Adrenal gland (tissue), 12 donors: ENCODE data around the gene CSNK1E. TPM values are rescaled to one million over a fixed set of nuclear protein-coding genes. Genes with fewer than 3 reads are reported as not detected.

Experiments used
- DNase-seq, 7 donors: peaks; one replicate each; pipeline ENCODE4 v3.0.0-alpha.2; 2019 to 2020
- H3K27ac ChIP-seq, 5 donors: fragments of 200-600 bp; sonication (generic) in 4 of 5; 1 replicate in 3 of 5; 2 replicates in 2 of 5; pipeline versions ENCODE4 v1.5.1 to v1.8.0; 2016 to 2020; ENCODE audit warnings: mild to moderate bottlenecking in 1 of 5
- H3K27me3 ChIP-seq: fragments of 200-600 bp; 2 replicates; pipeline ENCODE4 v1.8.0; 2021
- H3K36me3 ChIP-seq, 2 donors: fragments of 200-600 bp; replicated peaks in 1 of 2; 1 replicate in 1 of 2; 2 replicates in 1 of 2; pipeline versions ENCODE4 v1.5.1 to v1.8.0; 2018 to 2022
- H3K4me1 ChIP-seq, 2 donors: fragments of 200-600 bp; replicated peaks in 1 of 2; 1 replicate in 1 of 2; 2 replicates in 1 of 2; pipeline versions ENCODE4 v1.5.1 to v1.8.0; 2018 to 2021
- H3K4me3 ChIP-seq, 4 donors: fragments of 200-600 bp; sonication (generic) in 3 of 4; one replicate each; pipeline ENCODE4 v1.5.1; 2016 to 2018
- H3K9me3 ChIP-seq, 3 donors: fragments of 200-600 bp; sonication (generic) in 1 of 3; replicated peaks in 1 of 3; 1 replicate in 2 of 3; 2 replicates in 1 of 3; pipeline versions ENCODE4 v1.5.1 to v1.8.0; 2016 to 2021
- POLR2A ChIP-seq, 2 donors: fragments of 450-650 bp; IDR thresholded peaks; one replicate each; pipeline ENCODE4 v1.6.1; 2017; ENCODE audit warnings: antibody characterized with exemption in 2 of 2, mild to moderate bottlenecking in 2 of 2, moderate library complexity in 1 of 2
- WGBS, 4 donors: extraction: QIAGEN DNeasy Blood & Tissue Kit in 2 of 4; methylation state at CpG; one replicate each; pipeline versions ENCODE4 v1.1.5 to v1.1.7; 2013 to 2017; 5-methylcytosine and 5-hydroxymethylcytosine counted together
- intact Hi-C, 2 donors: fragments of 100-400 bp; cut with DNase I; formaldehyde crosslinking; loops; one replicate each; pipeline versions ENCODE4 v1.14.1 to v1.15.0; 2022 to 2023
- polyA plus RNA-seq, 3 donors: library from polyadenylated mRNA; stranded (reverse); fragments of 200-250 nt in 2 of 3; fragments of 350-450 nt in 1 of 3; fragmentation: Illumina TruSeq in 1 of 3; extraction: RNeasy Lipid Tissue Mini Kit (QIAGEN cat#74804) in 1 of 3; gene quantifications; one replicate each; pipeline ENCODE4 v1.2.3, GENCODE V29; 2013 to 2014
- total RNA-seq, 9 donors: library from RNA; depleted of rRNA in 4 of 9; stranded (reverse); fragments of >200 nt in 4 of 9; fragments of 120-200 nt in 1 of 9; fragmentation: NEBNext Ultra II Directional in 1 of 9; extraction: Animal tissue kit (Norgen Biotek cat#: 25700) in 1 of 9; gene quantifications; one replicate each; pipeline versions ENCODE4 v1.1.0 to v1.2.4, GENCODE V29; 2013 to 2023
- TF ChIP-seq, protein P1 (sequence below), 6 experiments: fragments of 450-650 bp in 4 of 6; fragments of 200-600 bp in 2 of 6; sonication (generic) in 1 of 6; IDR thresholded peaks; 1 replicate in 5 of 6; 2 replicates in 1 of 6; pipeline versions ENCODE4 v1.5.1 to v1.8.0; 2016 to 2021; ENCODE audit warnings: antibody characterized with exemption in 6 of 6, mild to moderate bottlenecking in 2 of 6, moderate library complexity in 1 of 6
- donor health status: healthy with polysubstance abuse.
- donor health status: Bipolar disorder and iron deficiency.
- donor health status: DM: yes; HTN: yes; CAD: no.
- donor health status: DM: no; HTN: no; CAD: no.
- donor health status: DM: no; HTN: no; CAD: no.
- donor health status: DM: yes; HTN: yes; CAD: no.

The CSNK1E gene
- total and polyA plus RNA-seq, 12 donors: 28.4 to 142 (median 73.7) TPM

DNA sequence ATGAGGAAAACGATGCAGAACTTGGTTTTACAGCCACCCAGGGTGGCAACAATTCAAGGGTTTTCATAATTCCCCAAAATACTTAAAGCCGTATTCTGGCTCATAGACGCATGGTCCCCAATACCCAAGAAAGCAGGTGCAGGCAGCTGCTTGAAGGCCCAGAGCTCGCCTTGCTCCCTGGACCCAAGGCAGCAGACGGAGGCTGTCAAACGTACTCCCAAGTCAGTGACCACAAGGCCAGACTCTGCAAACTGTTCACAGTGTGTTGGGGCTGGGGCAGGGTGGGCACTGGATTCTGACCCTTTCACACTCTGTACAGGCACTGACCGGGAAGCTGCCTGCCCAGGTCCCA lies 65.9 kb downstream of the CSNK1E start:
- H3K9me3 ChIP-seq: no peaks in the 10 kb centered on the region
- no peak for TF ChIP-seq POLR2A (IDR thresholded peaks at IDR 0.05)
- TF ChIP-seq, protein P1, sequence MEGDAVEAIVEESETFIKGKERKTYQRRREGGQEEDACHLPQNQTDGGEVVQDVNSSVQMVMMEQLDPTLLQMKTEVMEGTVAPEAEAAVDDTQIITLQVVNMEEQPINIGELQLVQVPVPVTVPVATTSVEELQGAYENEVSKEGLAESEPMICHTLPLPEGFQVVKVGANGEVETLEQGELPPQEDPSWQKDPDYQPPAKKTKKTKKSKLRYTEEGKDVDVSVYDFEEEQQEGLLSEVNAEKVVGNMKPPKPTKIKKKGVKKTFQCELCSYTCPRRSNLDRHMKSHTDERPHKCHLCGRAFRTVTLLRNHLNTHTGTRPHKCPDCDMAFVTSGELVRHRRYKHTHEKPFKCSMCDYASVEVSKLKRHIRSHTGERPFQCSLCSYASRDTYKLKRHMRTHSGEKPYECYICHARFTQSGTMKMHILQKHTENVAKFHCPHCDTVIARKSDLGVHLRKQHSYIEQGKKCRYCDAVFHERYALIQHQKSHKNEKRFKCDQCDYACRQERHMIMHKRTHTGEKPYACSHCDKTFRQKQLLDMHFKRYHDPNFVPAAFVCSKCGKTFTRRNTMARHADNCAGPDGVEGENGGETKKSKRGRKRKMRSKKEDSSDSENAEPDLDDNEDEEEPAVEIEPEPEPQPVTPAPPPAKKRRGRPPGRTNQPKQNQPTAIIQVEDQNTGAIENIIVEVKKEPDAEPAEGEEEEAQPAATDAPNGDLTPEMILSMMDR (IDR thresholded peaks at IDR 0.05): no peak
- no peak overlapping the region for H3K27ac ChIP-seq
- H3K27me3 ChIP-seq: no peaks in the 10 kb centered on the region
- H3K4me1 ChIP-seq: peaks cover 0 to 11% of the 10 kb centered on the region in 2 donors
- no peak overlapping the region for H3K4me3 ChIP-seq
- WGBS, 4 donors: 75 to 90% (median 89%) methylated on average over 7 of the region's 7 CpGs
- DNase-seq: no peak
- H3K36me3 ChIP-seq: peaks cover 0 to 10% of the 10 kb centered on the region in 2 donors
- intact Hi-C loops: no loop called here

DNA sequence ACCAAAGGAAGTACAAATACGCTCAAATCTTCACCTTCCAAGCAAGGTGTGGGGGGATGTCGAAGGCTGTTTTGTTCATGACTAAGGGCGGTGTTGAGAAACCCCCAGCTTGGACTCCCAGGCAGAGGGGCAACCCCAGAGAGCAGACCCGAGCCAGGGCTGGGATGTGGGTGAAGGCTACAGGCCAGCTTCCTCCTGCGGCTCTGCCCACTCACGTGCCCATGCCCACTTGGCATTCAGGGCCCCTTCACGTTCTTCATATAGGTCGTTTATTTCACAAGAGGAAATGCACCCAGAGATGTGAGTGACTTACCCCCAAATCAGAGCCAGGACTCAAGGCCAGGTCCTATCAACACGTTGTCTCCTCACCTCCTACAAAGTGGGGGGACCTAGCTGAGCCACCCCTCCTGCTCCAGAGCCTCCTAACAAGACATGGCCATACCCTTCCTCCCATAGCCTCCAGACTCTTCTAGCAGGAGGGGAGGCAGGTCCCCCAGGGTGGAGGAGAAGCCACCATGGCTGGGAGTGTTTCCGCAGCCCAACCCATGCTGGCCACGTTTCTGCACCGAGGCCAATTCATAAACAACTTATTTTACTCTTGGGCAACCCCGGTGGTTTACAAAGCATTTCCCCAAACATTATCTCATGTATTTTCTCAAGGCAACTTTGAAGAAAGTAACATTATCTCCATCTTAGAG lies 66.4 kb downstream of the CSNK1E start:
- no peak for TF ChIP-seq POLR2A (IDR thresholded peaks at IDR 0.05)
- TF ChIP-seq, protein P1 (IDR thresholded peaks at IDR 0.05): no peak
- Histone ChIP-seq H3K27ac (no peak overlapping the region), H3K4me3 (no peak overlapping the region), H3K36me3 (peaks cover 0 to 15% of the 10 kb centered on the region in 2 donors), H3K27me3 (no peaks in the 10 kb centered on the region), H3K9me3 (no peaks in the 10 kb centered on the region), H3K4me1 (peaks cover 0 to 11% of the 10 kb centered on the region in 2 donors)
- no peak for DNase-seq
- intact Hi-C loops: no loop called here
- WGBS, 4 donors: 76 to 87% (median 84%) methylated on average over 12 to 13 of the region's 13 CpGs

DNA sequence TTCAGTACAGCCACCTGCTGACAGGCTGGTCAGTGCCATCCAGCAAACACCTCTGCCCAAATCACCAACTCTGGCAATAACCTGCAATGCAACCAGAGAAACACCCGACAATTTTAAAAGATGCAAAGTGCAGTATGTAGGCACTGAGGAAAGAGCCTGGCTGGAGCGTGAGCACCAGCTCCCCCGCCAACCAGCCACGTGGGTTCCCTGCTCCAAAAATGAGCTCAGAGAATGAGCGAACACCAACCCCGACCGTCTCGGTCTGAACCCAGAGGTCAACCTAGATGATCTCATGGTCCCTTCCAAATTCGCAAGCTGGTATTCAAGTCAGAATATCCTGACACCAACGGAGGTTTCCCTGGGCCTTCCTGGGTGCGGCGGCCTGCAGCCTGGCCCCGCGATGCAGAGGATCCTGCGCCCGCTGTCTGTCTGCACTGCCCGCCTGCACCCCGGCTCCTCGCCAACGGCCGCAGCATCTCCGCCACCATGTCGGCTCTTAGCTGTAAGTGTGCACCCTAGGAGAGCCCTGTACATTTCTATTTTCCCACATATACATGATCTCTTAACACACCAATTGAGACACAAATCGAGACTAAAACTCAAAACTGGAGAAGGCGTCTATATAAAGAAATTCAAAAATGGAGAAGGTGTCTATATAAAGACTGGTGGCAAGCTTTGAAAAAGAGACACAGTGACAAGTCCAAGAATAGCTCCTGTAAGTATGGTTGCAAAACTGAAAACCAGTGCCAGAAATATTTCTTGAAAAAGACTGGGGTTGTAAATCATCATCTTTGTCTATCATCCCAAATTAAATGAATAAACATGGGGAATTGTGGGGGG lies 67.2 kb downstream of the CSNK1E start:
- WGBS, 4 donors: 92 to 96% (median 95%) methylated on average over 22 to 25 of the region's 25 CpGs
- Histone ChIP-seq H3K4me1 (peaks cover 0 to 11% of the 10 kb centered on the region in 2 donors), H3K27ac (no peak overlapping the region), H3K27me3 (no peaks in the 10 kb centered on the region), H3K4me3 (no peak overlapping the region), H3K36me3 (peaks cover 0 to 20% of the 10 kb centered on the region in 2 donors), H3K9me3 (no peaks in the 10 kb centered on the region)
- no peak for DNase-seq
- TF ChIP-seq, protein P1 (IDR thresholded peaks at IDR 0.05): no peak
- no peak for TF ChIP-seq POLR2A (IDR thresholded peaks at IDR 0.05)
- intact Hi-C loops: no loop called here

DNA sequence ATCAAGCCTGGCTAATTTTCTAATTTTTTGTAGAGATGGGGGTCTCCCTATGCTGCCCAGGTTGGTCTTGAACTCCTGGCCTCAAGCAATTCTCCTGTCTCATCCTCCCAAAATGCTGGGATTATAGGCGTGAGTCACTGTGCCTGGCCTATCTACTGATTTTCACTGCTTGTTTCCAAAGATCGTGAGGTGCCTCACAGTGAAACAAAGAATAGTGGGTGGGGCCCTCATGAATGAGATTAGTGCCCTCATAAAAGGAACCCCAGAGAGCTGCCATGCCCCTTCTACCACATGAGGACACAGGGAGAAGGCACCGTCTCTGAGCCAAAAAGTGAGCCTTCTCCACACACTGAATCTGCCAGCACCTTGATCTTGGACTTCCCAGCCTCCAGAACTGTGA lies 67.9 kb downstream of the CSNK1E start:
- TF ChIP-seq, protein P1 (IDR thresholded peaks at IDR 0.05): no peak
- no peak for TF ChIP-seq POLR2A (IDR thresholded peaks at IDR 0.05)

More for the DNA sequence above, 67.9 kb downstream of the CSNK1E start:
- Histone ChIP-seq H3K4me3 (no peak overlapping the region), H3K4me1 (peaks cover 0 to 11% of the 10 kb centered on the region in 2 donors), H3K27ac (no peak overlapping the region), H3K36me3 (peaks cover 0 to 25% of the 10 kb centered on the region in 2 donors), H3K27me3 (no peaks in the 10 kb centered on the region), H3K9me3 (no peaks in the 10 kb centered on the region)
- WGBS, 4 donors: 90 to 96% (median 95%) methylated on average over 3 of the region's 3 CpGs
- DNase-seq: no peak
- intact Hi-C loops: no loop called here
